IPS DF 4.7 (cell line): Measurements from ENCODE around the gene IVNS1ABP.
"Not testable (repeated sequence)": the region's sequence is repeated elsewhere in the genome, so short reads cannot be mapped to it uniquely, and the experiment has no call there.

Source experiments
- DNase-seq: peaks from one replicate; pipeline ENCODE4 v3.0.0-alpha.2; 2013; ENCODE audit warnings: low spot score; ENCODE audit errors: extremely low read depth

Gene IVNS1ABP

DNA sequence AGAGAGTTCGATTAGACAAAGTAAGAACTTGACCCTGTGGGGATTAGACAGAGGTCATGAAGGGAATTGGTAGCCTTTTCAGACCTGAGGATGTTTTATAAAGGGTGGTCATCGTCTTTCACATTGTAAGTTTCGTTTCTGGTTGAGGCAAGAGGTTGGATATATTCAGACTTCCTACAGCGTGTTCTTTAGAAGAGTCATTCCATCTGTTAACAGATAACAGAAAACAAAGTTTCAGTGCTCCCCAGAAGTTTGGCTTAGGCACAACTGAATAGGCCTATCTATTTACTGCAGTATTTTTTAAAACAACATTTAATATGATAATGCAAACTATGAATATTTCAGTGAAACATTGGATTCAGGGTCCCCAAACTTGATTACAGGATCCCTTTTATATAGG lies 17.1 kb upstream of the IVNS1ABP start:
- no peak for DNase-seq

DNA sequence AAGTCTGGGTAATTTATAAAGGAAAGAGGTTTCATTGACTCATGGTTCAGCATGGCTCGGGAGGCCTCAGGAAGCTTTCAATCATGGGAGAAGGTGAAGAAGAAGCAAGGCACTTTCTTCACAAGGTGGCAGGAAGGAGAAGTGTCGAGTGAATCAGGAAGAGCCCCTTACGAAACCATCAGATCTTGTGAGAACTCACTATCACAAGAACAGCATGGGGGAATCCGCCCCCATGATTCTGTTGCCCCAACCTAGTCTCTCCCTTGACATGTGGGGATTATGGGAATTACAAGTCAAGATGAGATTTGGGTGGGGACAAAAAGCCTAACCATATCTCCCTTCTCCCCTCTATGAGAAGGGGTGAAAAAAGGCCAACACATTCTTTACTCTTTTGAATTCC lies 11.2 kb upstream of the IVNS1ABP start:
- no peak for DNase-seq

DNA sequence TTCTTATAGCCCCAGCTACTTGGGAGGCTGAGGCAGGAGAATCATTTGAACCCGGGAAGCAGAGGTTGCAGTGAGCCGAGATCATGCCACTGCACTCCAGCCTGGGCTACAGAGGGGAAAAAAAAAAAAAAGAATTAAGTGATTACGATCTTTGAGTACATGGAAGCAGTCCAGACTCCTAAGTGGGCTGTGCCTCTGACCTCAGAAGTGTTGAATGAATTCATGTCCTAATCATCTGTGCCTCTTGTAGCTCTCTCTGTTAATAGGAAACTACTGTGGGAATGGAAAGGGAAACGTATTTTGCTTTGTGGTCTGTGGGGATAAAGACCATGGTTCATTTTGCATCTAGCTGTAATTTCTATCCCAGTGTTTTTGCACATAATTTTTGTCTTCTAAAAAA lies 8.4 kb upstream of the IVNS1ABP start:
- no peak for DNase-seq

DNA sequence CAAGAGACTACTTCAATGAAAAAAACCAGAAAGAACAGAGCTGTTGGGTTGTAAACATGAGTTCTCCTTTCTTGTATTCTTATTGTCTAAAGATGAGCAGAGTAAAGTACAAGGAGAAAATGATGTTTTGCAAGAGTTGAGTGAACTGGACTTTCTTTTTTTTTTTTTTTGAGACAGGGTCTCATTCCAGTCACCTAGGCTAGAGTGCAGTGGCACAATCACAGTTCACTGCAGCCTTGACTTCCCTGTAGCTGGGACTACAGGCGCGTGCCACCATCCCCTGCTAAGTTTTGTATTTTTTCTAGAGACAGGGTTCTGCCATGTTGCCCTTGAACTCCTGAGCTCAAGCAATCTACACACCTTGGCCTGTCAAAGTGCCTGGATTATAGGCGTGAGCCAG lies 7.1 kb upstream of the IVNS1ABP start:
- DNase-seq, result no peak

DNA sequence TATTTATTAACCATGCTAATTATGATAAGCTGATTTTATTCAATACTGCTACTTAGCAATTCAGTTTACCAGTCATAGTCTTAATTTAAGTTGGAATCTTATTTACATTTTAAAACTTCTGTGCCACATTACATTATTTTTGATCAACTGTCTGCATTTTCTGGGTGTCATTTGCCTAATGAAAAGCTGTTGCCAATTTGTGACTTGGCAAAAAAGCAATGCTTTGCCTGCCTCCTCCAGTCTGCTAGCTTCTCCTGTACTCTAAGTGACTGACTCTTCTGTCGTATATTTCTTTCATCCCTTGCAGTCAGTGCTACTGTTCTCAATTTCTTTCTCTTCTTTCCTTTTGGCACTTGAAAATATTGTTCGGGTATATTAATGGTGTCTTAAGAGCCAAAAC lies 5.6 kb upstream of the IVNS1ABP start:
- DNase-seq, result no peak

DNA sequence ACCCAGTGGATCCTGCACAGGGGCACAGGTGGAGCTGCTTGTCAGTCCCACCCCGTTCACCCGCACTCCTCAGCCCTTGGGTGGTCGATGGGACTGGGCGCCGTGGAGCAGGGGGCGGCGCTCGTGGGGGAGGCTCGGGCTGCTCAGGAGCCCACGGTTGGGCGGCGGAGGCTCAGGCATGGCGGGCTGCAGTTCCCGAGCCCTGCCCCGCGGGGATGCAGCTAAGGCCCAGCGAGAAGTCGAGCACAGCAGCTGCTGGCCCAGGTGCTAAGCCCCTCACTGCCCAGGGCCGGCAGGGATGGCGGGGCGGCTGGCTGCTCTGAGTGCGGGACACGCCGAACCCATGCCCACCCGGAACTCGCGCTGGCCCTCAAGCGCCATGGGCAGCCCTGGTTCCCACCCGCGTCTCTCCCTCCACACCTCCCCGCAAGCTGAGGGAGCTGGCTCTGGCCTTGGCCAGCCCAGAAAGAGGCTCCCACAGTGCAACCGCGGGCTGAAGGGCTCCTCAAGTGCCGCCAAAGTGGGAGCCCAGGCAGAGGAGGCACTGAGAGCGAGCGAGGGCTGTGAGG lies 4.7 kb upstream of the IVNS1ABP start:
- not testable (repeated sequence) for DNase-seq

DNA sequence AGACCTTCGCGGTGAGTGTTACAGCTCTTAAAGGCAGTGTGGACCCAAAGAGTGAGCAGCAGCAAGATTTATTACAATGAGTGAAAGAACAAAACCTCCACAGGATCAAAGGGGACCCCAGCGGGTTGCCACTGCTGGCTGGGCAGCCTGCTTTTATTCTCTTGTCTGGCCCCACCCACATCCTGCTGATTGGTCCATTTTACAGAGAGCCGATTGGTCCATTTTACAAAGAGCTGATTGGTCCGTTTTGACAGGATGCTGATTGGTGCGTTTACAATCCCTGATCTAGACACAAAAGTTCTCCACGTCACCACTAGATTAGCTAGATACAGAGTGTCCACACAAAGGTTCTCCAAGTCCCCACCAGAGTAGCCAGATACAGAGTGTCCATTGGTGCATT lies 4.1 kb upstream of the IVNS1ABP start:
- DNase-seq, result not testable (repeated sequence)

DNA sequence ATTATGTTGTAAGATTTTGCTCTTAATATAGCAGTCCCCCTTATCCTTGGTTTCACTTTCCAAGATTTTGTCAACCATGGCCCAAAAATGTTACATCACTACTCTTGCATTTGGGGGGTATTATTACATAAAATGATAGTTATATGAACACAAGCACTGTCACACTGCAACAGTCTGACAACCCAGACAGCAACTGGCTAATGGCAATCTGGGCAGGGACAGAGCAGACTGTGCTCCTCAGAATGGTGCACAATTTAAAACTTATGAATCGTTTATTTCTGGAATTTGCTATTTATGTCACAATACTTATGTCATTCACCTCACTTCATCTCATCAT lies 2.1 kb upstream of the IVNS1ABP start:
- DNase-seq, result no peak

DNA sequence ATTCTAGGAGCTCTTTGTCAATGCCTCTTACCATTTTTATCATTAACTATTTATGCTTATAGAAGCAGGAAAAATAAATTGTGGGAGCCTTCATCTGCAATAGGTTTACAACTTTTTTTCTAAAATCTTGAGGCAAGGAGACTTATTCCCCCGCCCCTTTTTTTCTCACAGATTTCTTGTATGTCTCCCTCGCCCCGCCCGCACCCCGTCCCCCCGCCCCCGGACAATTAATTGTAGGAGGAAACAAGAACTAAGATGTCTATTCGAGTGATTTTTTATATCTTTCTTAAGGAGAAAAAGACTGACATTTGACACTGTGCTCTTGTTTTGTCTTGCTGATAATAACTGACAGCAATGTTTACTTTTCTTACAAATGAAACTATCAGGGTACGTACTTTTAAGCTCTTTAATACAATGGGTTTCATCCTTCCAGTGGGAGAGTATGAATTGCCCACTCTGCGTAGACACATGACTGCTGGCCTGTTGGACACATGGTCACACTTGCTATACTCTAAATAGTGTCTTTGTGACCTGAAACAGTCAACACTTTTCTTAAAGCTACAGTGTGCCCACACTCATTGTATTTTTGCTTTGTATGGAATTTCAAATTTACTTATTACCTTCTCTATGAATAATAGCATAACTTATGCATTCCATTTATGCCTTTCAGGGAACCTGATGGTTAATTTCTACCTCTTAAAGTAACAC lies 1.5 kb upstream of the IVNS1ABP start:
- no peak for DNase-seq

DNA sequence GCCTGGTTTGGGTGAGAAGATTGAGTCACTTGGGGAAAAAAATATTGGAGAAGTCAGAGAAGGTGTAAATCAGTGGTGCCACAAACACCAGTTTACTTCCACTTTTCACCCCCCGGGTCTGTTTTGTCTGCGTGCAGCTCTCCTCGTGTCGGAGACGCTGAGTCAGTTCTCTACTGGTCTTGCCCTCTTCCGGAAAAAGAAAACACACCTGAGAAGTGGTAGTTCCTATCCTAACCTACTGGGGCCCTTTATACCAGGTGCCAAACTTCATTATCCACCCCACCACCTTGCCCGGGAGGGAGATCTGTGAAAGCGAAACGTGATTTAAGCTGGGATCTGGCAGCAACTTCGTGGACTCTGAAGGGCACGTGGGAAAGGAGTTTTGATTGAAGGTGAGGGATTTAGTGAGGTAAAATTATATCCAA lies 855 bp upstream of the IVNS1ABP start:
- no peak for DNase-seq

DNA sequence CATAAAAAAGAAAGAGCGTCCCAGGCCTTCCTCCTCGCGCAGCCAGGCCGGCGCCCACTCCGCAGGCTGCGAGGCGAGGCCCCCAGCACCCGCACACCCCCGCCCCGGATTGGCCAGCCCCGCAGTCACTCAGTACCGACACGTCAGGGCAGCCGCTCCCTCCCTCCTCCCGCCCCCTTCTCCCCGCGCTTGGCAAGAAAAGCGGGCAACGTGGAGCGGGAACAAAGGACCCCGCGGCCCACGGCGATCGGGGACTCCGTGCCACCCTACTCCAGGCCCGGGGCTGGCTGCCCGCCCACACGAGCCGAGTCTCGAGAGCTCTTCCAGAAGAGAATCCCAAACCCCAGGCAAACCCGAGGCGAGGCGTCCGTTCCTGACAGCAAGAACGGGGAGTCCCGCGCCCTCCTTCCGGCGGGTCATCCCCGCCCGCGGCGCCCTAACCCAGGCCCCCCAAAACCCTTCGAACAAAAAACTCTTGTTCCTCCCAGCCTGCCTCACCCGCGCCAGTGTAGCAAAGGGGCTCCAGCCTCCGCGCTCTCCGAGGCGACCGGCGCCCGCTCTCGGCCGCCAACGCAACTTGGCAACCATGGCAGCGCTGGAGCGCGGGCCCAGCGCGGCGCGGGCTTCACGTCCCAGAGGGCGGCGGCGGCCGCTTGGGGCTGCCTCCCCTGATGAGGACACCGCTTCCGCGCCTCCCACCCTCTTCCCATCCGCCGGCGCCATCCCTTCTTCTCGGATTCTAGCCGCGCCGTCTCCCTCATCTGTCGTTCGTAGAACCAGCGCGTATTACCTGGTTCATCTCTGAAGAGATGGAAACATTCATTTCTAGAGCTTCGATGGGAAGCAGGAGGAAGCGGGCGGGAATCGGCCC lies 645 bp downstream of the IVNS1ABP start:
- DNase-seq, result no peak

DNA sequence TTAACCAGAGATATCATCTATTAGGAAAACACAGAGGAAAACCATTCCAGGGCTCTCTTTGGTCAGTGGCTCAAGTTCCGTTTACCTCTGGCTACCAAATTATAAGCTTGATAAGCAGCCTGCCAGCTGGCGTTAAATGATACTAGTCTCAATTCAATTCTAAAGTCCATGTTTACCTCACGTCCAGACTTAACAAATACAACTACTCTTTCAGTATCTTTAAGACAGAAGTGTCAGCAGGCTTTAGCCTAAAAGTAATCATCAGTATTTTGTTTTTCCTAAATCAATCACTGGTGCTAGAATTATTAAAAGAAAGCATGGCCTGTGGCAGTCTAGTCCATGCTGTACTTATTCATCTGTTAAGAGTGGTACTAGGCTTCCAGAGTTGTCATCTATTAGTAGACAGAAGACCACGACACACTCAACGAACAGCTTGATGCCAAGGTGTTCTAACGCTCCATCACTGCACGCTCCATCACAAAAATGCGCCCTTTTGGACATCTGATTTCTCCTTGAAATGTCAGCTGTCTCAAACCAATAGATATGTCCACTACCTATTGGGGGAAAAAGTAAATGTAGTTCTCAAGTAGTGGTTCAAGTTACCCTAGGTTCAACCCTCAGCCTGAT lies 1.5 kb downstream of the IVNS1ABP start:
- no peak for DNase-seq

DNA sequence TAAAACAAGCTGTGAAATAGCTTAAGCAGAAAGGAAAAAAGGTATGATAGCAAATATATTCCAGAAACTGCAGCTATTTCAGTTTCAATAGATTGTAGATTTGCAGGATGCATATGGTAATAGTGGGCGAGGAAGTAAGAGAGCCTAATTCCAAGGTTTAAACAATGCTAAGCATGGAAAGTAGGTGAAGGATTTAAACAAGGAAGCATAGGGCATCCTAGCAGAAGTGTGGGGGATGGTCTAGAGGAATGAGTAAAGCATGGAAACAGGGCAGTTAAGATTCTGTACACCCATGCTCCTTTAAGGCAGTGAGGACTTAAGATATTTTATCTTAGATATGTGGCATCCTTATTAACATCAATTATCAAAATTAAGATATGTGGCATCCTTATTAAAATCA lies 2.6 kb downstream of the IVNS1ABP start:
- DNase-seq, result no peak

DNA sequence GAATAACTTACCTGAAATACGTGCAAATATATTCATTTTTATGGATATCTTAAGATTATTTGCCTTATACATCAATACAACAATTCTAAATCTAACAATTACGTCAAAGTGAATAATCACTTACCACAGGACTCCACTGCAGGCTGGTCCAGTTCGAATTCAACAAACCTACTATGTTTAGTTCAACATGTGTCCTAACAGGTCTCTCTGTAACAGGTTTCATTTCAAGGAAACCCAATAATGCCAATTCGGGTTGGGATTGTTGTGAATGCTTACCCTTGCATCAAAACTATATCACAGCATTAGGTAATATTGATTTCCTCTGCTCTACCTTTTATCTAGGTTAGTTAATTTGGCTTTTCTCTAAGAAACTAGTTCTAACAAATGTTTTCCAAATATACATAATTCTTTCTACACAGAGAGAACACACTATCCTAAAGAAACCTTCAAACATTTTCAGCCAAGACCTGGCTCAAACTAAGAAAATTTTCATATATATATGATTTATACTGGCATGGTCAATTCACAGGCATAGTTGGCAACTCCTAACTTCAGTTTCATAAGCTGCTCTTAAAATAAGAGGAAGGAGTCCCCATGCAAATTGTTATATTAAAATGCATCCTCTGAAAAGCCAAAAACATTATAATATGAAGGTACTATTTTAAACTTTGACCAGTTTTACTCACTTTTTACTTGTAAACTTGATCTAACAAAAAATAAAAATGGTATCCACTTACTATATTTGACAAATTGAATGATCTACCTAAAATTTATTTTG lies 4.5 kb downstream of the IVNS1ABP start:
- DNase-seq, result no peak

DNA sequence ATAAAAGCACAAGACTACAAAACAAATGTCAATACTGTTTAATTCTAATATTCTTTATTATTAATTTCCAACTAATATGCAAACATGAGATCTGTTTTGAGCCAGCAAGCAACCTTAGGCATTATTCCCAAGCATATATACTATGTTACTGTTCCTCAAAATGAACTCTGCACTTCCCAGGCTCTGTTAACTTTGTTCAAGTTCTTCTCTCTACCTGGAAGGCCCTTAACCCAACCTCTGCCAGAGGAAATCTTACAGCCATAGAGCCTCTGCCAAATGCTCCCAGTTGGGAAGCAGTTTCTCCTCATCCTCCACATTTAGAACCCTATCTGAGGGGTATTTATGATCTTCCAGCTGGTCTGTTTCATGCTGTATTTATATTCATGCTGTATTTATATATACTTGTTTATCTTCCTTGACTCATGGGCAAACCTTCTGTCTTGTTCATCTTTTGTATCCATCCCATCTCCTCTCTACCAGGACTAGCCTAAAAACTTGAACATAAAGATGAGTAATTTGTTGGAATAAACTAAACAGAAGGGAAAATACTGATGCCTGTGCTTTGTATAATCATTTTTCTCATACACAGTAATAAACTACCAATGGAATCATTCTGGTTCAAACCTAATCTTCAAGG lies 5.3 kb downstream of the IVNS1ABP start:
- no peak for DNase-seq

DNA sequence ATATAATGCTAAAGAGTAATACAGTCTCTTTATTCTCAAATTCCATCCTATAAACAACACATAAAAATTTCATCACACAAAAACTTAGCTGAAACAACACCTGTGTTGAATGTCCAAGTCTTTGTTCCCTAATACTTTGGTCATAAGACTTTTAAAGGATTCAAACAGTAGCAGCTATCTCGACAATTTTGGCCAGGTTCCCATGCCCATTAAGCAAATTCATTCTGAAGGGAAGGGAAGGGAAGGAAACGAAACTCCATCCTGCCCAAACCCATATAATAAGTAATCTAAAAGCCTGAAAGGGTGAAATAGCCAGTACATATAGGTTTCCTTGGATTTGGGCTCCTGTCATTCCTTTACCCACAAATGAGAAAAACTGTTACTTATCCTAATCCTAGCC lies 7.5 kb downstream of the IVNS1ABP start:
- no peak for DNase-seq

DNA sequence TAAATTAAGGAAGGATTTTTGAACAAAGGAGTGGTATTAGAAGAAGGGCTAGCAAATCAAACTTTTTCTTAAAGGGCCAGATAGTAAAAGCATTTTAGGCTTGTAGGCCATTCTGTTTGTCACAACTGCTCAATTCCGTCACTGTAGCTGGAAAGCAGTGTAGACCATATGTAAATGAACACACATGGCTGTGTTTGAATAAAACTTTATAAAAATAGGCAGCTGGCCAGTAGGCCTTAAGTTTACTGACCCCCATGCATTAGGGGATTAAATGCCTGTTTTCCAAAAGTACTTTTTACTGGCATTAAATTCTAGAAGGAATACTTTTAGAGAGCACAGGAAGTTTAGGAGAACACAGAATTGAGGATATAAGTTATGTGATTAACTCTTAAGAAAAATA lies 8.9 kb downstream of the IVNS1ABP start:
- DNase-seq, result no peak

DNA sequence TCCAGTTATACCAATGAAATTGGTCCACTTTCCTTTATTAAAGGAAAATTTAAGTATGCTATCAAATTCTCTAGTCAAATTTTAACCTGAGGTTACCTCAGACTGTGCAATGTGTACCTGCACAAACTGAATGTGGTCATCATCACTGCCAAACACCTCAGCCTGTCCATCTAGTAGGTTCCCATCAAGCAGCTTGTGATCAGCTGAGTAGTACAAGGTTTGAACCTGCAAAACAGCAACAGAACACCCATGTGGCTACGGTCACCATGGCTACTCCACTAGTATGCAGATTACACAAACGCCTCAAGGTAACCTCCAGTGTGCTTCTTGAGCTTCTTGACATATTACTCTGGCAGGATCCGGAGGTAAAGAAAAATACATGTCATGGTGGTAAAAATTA lies 11.6 kb downstream of the IVNS1ABP start:
- DNase-seq, result no peak

DNA sequence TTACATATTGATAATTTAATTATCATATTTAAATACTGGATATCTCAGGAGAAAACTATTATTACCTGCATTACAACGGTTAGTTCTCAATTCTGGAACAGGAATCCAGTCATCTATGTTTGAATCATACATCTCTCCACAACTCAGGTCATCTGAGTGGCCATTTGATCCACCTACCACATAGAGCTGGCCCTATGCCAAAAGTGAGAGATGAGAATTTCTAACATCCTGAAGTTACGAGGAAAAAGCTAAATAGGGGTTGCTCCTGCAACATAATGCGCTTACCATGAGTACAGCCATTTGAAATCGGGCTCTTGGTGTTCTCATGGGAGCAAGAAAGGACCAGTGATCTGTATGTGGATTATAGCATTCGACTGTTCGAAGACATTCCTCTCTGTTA lies 16.9 kb downstream of the IVNS1ABP start:
- DNase-seq, result no peak

DNA sequence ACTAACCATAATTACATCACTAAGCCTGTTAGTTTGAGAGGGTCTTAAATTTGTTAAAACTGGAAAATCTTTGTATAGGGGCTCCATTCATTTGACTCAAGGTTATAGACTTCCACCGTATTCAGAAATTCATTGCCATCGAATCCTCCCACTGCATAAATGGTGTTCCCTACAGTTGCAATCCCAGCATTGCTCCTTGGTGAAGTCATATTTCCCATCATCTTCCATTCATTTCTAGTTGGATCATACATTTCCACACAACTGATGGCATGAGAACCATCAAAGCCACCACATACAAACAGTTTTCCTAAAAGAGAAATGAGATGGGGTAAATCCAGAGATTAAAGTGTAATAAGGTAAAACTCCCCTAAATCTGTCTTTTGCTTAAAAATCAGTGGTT lies 19.1 kb downstream of the IVNS1ABP start:
- DNase-seq, result no peak

DNA sequence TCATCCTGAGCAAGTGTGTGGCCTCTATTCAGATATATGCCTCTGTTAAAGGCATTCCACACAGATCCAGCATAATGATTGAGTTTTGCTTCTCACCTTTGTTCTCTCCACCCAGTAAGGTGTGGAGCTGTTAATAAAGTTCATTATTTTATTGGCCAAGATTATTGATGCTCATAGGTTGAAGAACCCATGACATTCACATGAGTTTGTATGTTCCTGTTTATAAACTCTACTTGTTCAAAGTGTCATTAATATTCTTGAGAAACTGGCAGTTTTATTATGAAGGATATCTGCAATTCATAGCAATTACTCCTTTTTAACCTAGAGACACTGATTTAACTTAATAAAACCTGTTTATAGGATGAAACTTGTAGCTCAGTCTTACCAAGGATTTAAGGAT lies 22.0 kb downstream of the IVNS1ABP start:
- DNase-seq, result no peak
